ENCODE results near the gene SLC25A44.
A peak's percentile ranks its signal among the peaks of the same experiment; 100 is the strongest.

Gene SLC25A44

GRCh38 chr1:156155756-156156510 is 38.0 kb upstream of the SLC25A44 start:
- peak overlapping the region; percentile 82 for H3K27ac Mint-ChIP-seq
- no peaks in the 10 kb centered on the region for H3K36me3 Mint-ChIP-seq
- no peaks in the 10 kb centered on the region for H3K9me3 Mint-ChIP-seq (ENCODE audit: low read depth)
- H3K4me1 Mint-ChIP-seq (ENCODE audit: low read depth), result peaks cover 46% of the 10 kb centered on the region
- peak overlapping the region; percentile 65 for H3K4me3 Mint-ChIP-seq
- no peaks in the 10 kb centered on the region for H3K27me3 Mint-ChIP-seq

- Mint-ChIP-seq H3K36me3 (no peaks in the 10 kb centered on the region), H3K4me1 (ENCODE audit: low read depth) (peaks cover 54% of the 10 kb centered on the region), H3K27ac (no peak overlapping the region), H3K4me3 (no peak overlapping the region), H3K27me3 (no peaks in the 10 kb centered on the region), H3K9me3 (ENCODE audit: low read depth) (no peaks in the 10 kb centered on the region)
Observed at GRCh38 chr1:156157506-156157905, 36.4 kb upstream of the SLC25A44 start.

GRCh38 chr1:156157966-156158365 is 35.9 kb upstream of the SLC25A44 start:
- Mint-ChIP-seq H3K4me3 (no peak overlapping the region), H3K36me3 (no peaks in the 10 kb centered on the region), H3K4me1 (ENCODE audit: low read depth) (peaks cover 50% of the 10 kb centered on the region), H3K27ac (no peak overlapping the region), H3K27me3 (no peaks in the 10 kb centered on the region), H3K9me3 (ENCODE audit: low read depth) (no peaks in the 10 kb centered on the region)

DNA sequence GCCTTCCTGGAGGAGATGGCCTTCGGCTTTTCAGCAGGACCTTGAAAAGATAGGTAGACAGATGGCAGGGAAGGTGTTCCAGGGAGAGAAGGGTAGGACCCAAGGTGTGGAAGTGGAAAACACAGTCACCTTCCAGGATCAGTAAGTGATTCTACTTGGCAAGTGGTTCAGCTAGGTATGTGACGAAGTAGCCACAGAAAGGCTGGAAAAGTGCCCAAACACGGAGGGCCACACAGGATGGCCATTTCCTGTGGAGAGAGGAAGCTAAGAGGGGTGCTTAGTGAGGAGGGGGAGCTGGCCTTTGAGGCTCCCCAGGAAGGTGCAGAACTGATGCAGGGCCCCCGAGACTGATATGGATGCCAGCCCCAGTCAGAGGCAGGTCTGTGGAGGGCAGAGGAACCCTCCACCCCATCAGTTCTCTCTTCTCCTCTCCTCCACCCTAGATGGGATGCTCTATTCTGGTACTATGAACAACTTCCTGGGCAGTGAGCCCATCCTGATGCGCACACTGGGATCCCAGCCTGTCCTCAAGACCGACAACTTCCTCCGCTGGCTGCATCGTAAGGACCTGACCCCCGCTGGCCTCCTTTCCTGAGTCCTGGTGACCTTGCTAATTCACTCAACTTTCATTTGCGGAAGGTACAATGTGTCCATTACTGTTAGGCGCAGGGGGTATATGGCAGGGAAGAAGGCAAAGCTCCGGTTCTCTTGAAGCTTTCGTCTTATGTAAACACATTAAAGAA is 33.7 kb upstream of the SLC25A44 start:
- Mint-ChIP-seq H3K27ac (peak overlapping the region; percentile 58), H3K9me3 (ENCODE audit: low read depth) (no peaks in the 10 kb centered on the region), H3K4me1 (ENCODE audit: low read depth) (peaks cover 52% of the 10 kb centered on the region), H3K4me3 (peak overlapping the region; percentile 72), H3K27me3 (no peaks in the 10 kb centered on the region), H3K36me3 (no peaks in the 10 kb centered on the region)

GRCh38 chr1:156160743-156161171 is 33.1 kb upstream of the SLC25A44 start:
- H3K9me3 Mint-ChIP-seq (ENCODE audit: low read depth), result no peaks in the 10 kb centered on the region
- H3K36me3 Mint-ChIP-seq, result no peaks in the 10 kb centered on the region
- peak overlapping the region; percentile 72 for H3K4me3 Mint-ChIP-seq
- peak overlapping the region; percentile 58 for H3K27ac Mint-ChIP-seq
- no peaks in the 10 kb centered on the region for H3K27me3 Mint-ChIP-seq
- peaks cover 51% of the 10 kb centered on the region for H3K4me1 Mint-ChIP-seq (ENCODE audit: low read depth)

DNA sequence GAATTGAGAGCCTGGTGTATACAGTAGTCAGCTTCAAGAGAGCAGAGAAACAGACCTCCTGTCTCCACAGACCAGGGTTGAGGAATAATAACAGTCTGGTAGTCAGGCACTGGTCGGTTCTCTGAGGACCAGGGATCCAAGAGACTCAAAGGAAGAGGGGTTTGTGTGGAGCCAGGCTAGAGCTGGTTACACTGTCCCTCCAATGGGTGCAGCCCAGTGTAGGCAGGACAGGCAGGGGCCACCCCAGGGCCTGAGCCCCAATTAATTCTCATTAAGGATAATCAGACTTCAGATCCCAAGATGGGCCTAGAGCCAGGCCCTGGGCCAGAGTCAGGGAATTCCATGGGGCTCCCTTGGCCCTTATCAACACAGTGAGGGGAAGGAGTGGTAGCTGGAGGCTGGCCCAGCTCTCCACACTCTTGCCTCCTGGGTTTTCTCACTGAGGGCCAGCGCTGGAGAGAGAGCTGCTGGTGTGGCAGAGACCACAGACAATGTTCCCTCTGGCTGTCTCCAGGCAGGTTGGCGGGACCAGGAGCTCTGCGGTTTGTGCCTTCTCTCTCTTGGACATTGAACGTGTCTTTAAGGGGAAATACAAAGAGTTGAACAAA is 31.4 kb upstream of the SLC25A44 start:
- no peak overlapping the region for H3K4me3 Mint-ChIP-seq
- no peaks in the 10 kb centered on the region for H3K27me3 Mint-ChIP-seq
- no peaks in the 10 kb centered on the region for H3K9me3 Mint-ChIP-seq (ENCODE audit: low read depth)
- peak overlapping the region; percentile 97 for H3K27ac Mint-ChIP-seq
- H3K4me1 Mint-ChIP-seq (ENCODE audit: low read depth), result peaks cover 42% of the 10 kb centered on the region
- peaks cover 2% of the 10 kb centered on the region for H3K36me3 Mint-ChIP-seq

- H3K36me3 Mint-ChIP-seq, result peaks cover 4% of the 10 kb centered on the region
- H3K9me3 Mint-ChIP-seq (ENCODE audit: low read depth), result no peaks in the 10 kb centered on the region
- no peak overlapping the region for H3K4me3 Mint-ChIP-seq
- H3K27me3 Mint-ChIP-seq, result no peaks in the 10 kb centered on the region
- H3K27ac Mint-ChIP-seq, result no peak overlapping the region
- H3K4me1 Mint-ChIP-seq (ENCODE audit: low read depth), result peaks cover 39% of the 10 kb centered on the region
Observed at GRCh38 chr1:156163712-156164111, 30.2 kb upstream of the SLC25A44 start.

- H3K36me3 Mint-ChIP-seq, result peaks cover 4% of the 10 kb centered on the region
- H3K4me3 Mint-ChIP-seq, result no peak overlapping the region
- H3K4me1 Mint-ChIP-seq (ENCODE audit: low read depth), result peaks cover 37% of the 10 kb centered on the region
- H3K27me3 Mint-ChIP-seq, result no peaks in the 10 kb centered on the region
- H3K27ac Mint-ChIP-seq, result no peak overlapping the region
- H3K9me3 Mint-ChIP-seq (ENCODE audit: low read depth), result no peaks in the 10 kb centered on the region
Observed at GRCh38 chr1:156164125-156164831, 29.6 kb upstream of the SLC25A44 start.

GRCh38 chr1:156165083-156165482 is 28.8 kb upstream of the SLC25A44 start:
- no peak overlapping the region for H3K4me3 Mint-ChIP-seq

DNA sequence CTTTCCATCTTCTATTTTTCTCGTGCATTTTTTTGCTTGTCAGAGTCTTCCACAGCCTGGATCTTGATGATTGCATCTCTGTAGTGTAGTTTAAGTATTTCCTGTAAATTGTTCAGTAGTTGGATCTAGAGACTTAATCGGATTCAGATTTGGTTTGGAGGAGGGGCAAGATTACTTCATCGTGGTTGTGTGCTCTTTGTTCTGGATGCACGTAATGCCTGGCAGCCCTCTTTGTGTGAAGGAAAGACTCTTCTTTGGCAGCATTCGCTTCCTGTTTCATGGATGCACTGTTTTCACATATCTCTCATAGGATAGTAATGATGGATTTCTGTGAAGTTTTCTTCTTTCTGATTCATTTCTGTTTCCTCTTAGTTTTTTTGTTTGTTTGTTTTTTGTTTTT is 26.4 kb upstream of the SLC25A44 start:
- H3K27me3 Mint-ChIP-seq, result no peaks in the 10 kb centered on the region
- peaks cover 4% of the 10 kb centered on the region for H3K36me3 Mint-ChIP-seq
- no peak overlapping the region for H3K27ac Mint-ChIP-seq
- H3K4me1 Mint-ChIP-seq (ENCODE audit: low read depth), result peaks cover 13% of the 10 kb centered on the region
- H3K9me3 Mint-ChIP-seq (ENCODE audit: low read depth), result no peaks in the 10 kb centered on the region
- no peak overlapping the region for H3K4me3 Mint-ChIP-seq

More at GRCh38 chr1:156165083-156165482, 28.8 kb upstream of the SLC25A44 start:
- Mint-ChIP-seq H3K4me1 (ENCODE audit: low read depth) (peaks cover 31% of the 10 kb centered on the region), H3K9me3 (ENCODE audit: low read depth) (no peaks in the 10 kb centered on the region), H3K36me3 (peaks cover 4% of the 10 kb centered on the region), H3K27me3 (no peaks in the 10 kb centered on the region), H3K27ac (peak overlapping the region; percentile 42)

DNA sequence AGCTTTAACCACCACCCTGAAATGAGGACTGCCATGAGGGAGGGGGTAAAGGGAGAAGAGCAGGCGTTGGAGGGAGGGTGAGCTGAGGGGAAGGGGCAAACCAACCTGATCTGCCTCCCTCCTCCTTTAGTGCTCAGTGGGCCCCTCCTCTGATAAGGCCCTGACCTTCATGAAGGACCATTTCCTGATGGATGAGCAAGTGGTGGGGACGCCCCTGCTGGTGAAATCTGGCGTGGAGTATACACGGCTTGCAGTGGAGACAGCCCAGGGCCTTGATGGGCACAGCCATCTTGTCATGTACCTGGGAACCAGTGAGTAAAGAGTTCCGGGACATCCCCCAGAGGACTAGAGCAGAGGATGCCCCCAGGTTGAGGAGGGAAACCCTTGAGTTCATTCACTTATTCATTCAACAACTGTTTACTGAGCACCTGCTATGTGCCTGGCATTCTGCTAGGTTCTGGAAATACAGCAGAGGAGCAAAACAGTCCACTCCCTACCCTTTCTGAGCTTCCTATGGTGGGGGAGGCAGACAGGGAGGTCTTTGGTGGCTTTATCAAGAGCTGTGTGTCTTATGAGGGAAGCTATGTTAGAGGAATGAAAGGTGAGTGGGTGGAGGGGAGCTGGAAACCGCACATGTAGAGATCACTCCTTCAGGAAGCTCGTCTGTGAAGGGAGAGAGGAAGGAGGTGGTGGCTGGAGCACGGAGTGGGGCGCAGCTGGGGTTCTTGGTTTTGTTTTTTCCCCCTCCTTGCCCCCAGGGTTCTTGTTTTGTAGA is 21.0 kb upstream of the SLC25A44 start:
- Mint-ChIP-seq H3K27ac (no peak overlapping the region), H3K36me3 (peaks cover 2% of the 10 kb centered on the region), H3K9me3 (ENCODE audit: low read depth) (no peaks in the 10 kb centered on the region), H3K4me1 (ENCODE audit: low read depth) (peaks cover 15% of the 10 kb centered on the region), H3K27me3 (no peaks in the 10 kb centered on the region), H3K4me3 (no peak overlapping the region)

DNA sequence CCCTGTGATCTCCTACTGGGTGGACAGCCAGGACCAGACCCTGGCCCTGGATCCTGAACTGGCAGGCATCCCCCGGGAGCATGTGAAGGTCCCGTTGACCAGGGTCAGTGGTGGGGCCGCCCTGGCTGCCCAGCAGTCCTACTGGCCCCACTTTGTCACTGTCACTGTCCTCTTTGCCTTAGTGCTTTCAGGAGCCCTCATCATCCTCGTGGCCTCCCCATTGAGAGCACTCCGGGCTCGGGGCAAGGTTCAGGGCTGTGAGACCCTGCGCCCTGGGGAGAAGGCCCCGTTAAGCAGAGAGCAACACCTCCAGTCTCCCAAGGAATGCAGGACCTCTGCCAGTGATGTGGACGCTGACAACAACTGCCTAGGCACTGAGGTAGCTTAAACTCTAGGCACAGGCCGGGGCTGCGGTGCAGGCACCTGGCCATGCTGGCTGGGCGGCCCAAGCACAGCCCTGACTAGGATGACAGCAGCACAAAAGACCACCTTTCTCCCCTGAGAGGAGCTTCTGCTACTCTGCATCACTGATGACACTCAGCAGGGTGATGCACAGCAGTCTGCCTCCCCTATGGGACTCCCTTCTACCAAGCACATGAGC is 17.2 kb upstream of the SLC25A44 start:
- H3K27me3 Mint-ChIP-seq, result no peaks in the 10 kb centered on the region
- no peak overlapping the region for H3K4me3 Mint-ChIP-seq
- H3K9me3 Mint-ChIP-seq (ENCODE audit: low read depth), result no peaks in the 10 kb centered on the region
- H3K27ac Mint-ChIP-seq, result no peak overlapping the region
- peaks cover 26% of the 10 kb centered on the region for H3K4me1 Mint-ChIP-seq (ENCODE audit: low read depth)
- H3K36me3 Mint-ChIP-seq, result peaks cover 2% of the 10 kb centered on the region

DNA sequence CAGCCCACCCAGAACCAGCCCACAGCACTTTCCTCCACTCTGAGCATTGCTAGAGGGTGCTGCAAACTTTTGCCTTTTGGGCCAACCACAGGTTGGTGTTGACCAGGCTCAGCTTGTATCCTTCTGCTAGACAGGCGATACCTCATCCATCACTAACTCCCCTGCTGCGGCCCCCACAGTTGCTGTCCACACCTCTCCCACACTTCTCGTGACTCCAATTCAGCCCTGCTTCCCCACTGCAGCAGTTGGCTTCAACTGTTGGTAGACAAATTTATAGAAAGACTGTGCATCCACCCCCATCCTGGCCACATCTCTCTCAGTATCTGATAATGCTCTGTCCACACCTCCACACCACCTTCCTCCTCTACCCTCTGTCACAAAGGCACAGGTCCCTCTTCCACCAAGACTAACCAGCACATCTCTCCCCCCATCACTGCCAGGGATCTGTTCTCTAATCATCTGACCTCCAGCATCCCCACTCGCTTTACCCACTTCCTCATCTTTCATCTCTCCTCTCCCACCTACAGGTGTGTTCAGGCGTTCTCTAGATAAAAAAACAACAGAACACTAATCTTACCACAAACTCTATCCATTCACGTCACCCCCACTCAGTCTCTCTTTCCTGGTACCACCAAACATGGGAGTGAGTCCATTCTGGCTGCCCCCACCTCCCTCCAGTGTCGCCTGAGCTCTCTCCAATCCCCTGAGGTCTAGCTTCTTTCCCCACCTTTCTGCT is 15.8 kb upstream of the SLC25A44 start:
- peak overlapping the region; percentile 44 for H3K4me3 Mint-ChIP-seq
- H3K36me3 Mint-ChIP-seq, result peaks cover 2% of the 10 kb centered on the region

More for the DNA sequence above, 15.8 kb upstream of the SLC25A44 start:
- Mint-ChIP-seq H3K9me3 (ENCODE audit: low read depth) (no peaks in the 10 kb centered on the region), H3K27ac (peak overlapping the region; percentile 76), H3K27me3 (no peaks in the 10 kb centered on the region), H3K4me1 (ENCODE audit: low read depth) (peaks cover 22% of the 10 kb centered on the region)

All from activated naive CD8-positive, alpha-beta T cell (primary cell).